NCI-H146 (cell line): ENCODE data around the gene KCNIP3.

Experiments
- DNase-seq: peaks from one replicate; lab custom pipeline; 2025; lab: John Stamatoyannopoulos, UW

Gene KCNIP3

DNA sequence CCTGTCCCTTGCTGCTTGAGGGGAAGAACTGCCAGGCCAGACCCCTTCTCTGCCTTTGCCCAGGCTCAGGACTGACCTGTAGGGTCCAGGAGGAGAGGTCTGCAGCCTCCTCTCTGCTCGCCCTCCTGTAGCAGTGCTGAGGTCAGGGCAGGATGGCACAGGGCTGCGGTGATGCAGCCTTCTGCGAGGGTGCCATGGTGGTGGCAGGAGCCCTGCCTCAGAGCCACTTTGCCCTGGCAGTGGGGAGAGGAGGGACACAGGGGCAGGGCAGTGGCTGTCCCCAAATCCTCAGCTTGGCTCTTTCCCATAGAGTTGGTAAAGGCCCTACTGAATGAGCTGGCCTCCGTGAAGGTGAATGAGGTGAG, 22.0 kb upstream of the KCNIP3 start:
- no peak for DNase-seq

DNA sequence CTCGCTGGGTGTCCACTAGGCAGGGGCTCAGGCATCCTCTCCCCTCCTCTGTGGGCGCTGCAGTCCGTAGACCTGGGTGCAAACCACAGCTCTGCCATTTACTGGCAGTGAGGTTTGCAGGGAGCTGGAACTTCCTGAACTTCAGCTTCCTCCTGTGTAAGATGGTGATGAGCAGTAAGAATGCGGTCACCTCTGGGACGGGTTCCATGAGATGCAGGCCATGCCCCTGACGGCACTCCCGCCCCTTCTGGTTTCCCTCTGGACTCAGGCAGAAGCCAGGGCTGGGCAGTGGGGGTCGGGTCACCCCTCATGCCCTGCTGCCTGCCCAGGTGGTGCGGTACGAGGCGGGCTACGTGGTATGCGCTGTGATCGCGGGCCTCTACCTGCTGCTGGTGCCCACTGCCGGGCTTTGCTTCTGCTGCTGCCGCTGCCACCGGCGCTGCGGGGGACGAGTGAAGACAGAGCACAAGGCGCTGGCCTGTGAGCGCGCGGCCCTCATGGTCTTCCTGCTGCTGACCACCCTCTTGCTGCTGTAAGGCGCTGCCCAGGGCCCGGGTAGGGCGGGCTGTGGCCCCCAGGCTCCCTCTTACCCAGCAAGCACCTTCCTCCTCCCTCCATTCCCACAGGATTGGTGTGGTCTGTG, 21.4 kb upstream of the KCNIP3 start:
- DNase-seq = no peak

DNA sequence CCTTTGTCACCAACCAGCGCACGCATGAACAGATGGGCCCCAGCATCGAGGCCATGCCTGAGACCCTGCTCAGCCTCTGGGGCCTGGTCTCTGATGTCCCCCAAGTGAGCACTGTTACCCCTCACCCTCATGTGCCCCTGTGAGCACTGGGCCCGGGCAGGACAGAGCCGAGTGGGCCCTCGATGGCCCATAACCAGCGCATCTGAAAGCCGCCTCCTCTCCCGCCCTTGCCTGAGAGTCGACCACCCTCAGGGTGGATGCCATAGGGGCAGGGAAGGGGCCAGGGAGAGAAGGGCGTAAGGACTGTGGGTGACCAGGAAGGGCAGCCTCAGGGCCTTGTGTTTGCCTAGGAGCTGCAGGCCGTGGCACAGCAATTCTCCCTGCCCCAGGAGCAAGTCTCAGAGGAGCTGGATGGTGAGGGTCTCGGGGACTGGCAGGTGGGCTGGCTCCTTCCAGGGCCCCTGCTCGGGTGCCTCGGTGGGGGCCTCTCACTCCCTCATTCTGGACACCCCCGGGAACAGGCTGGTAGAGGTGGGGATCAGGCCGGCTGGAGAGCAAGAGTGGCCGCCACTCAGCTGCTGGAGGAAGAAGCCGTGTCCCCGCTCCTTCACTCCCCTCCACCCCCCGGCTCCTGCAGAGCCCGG, 20.8 kb upstream of the KCNIP3 start:
- DNase-seq = no peak

DNA sequence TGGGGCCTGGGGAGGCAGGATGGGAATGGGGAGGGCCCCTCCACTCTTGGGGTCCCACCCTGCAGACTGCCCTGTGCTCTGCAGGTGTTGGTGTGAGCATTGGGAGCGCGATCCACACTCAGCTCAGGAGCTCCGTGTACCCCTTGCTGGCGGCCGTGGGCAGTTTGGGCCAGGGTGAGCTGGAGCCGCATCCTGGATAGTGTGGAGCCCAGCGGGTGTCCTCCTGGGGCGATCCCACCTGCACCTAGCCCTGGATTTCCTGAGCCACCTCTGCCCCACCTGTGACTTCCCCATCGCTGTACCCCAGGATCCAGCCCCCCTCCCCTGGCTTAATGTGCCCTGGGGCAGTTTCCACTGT, 20.3 kb upstream of the KCNIP3 start:
- DNase-seq = no peak

DNA sequence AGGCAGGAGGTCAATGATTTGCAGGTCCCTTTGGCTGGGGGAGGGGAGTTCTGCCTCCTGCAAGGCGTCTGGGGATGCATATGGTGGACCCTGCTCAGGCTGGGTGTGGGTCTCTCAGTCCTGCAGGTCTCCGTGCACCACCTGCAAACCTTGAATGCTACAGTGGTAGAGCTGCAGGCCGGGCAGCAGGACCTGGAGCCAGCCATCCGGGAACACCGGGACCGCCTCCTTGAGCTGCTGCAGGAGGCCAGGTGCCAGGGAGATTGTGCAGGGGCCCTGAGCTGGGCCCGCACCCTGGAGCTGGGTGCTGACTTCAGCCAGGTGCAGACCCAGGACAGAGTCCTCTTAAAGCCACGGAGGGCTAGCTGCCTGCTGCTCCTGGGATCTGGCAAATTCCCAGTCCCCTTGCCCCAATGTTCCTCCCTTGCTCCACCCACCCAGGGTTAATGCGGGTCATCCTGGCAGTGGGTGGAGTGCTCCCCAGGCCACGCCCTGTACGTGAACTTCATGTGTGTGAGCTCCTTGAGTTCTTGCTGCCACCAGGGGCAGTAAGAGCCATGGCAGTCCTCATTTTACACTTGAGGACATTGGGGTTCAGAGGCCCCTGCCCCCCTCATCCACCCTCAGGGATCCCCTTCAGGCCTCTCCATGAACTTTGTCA, 19.8 kb upstream of the KCNIP3 start:
- DNase-seq = peak; percentile 40

DNA sequence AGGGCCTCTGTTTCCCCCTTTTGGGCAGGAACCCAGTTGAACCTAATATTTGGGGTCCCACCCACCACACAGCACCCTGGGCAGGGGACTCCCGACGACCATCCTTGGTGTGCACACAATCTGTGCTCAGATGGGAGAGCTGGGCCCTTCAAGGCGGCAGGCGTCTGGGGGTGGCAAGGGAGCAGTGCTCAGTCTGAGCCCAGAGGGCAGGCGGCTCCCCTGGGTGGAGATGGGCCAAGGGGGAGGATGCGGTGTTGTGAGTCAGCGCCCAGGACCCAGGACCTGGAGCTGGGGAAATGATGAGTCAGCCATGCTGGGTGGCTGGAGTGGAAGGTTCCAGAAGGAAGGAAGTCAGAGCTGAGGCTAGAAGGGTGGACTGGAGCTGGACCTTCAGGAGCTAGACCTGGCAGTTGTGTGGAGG, 19.1 kb upstream of the KCNIP3 start:
- DNase-seq = no peak

DNA sequence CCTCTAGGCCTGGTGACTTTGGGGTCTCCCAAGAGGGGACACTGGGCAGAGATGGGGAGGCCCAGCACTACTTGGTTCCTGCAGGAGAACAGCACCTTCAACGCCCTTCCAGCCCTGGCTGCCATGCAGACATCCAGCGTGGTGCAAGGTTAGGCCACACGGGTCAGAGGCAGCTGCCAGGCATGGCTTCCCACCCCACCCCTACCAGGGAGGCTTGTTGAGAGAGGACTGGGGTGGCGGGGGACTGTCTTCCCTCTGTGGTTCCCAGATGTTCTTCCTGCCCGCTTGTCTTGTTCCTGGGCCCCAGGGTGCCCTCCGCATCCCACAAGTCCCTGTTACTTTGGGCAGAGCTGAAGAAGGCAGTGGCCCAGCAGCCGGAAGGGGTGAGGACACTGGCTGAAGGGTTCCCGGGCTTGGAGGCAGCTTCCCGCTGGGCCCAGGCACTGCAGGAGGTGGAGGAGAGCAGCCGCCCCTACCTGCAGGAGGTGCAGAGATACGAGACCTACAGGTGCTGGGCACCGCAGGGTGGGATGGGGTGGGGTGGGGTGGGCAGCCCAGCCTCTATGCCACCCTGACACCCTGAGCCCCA, 18.4 kb upstream of the KCNIP3 start:
- DNase-seq = no peak

DNA sequence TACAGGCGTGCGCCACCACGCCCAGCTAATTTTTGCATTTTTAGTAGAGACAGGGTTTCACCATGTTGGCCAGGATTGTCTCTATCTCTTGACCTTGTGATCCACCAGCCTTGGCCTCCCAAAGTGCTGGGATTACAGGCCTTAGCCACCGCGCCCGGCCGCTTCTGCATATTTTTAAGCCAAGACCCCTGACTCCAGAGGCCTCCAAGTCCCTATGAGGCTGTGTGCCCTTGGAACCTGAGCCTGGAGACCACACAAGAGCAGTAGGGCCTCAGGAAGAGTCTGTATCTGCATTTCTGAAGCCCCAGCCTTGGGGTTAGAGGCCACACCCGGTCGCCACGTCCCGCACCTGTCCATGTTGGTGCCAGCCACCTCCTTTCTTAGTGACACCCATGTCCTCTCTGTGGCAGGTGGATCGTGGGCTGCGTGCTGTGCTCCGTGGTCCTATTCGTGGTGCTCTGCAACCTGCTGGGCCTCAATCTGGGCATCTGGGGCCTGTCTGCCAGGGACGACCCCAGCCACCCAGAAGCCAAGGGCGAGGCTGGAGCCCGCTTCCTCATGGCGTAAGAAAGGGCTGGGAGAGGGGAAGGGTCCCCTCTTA, 17.6 kb upstream of the KCNIP3 start:
- no peak for DNase-seq

DNA sequence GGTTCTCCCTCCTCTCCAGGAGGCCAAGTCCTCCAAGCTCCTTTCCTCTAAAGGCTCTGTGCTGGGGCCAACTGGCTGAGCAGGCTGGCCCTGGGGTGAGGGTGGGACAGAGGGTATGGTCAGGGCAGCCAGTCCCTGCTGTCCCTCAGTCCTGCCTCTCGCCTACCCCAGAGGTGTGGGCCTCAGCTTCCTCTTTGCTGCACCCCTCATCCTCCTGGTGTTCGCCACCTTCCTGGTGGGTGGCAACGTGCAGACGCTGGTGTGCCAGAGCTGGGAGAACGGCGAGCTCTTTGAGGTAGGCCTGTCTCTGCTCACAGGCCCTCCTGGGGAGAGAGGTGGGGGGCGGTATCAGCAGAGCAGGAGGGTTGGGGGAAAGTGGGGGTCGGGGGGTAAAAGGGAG, 16.1 kb upstream of the KCNIP3 start:
- no peak for DNase-seq

DNA sequence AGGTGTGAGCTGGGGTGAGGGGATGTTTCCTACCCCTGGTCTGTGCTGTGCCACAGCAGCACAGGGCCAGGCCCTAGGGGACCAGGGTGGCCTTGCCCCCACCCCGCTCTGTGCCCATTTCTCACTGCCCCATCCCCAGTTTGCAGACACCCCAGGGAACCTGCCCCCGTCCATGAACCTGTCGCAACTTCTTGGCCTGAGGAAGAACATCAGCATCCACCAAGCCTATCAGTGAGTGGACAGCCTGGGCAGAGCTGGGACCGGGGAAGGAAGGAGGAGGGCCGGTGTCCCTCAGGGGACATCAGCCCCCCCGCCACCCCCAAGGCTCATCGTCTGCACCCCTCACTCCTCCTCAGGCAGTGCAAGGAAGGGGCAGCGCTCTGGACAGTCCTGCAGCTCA, 15.4 kb upstream of the KCNIP3 start:
- no peak for DNase-seq

DNA sequence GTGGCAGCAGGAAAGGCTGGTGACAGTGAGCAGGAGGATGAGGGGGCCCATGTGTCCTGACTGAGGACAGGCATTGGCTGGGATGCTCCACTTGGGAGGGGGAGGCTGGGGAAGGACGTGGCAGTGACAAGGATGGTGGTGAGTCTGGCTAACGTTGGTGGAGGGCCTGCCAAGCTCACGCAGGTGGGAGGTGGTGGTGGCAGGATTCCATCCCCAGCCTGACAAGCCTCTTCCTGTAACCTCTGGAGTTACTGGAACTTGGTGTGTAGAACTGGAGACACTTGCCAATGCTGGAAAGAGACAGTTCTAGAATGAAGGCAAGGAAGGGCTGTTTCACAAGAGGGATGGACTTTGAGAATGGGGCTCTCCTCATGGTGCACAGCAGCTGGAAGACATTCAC, 14.7 kb upstream of the KCNIP3 start:
- no peak for DNase-seq

DNA sequence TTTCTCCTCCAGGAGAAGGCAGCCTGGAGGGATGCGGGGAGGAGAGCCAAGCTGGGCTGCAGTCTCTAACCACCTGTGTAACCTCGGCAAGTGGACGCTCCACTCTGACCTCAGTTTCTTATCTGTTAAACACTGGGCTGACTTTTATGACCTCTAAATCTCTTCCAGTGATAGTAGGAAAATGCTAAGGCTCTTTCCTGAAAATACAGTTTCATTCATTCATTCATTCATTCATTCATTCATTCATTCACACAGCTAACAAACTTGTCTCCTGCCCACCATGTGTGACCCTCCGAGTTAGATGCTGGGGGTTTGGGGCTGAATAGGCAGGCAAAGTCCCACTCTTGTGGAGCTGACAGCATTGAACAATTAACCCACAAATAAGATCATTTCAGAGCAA, 13.6 kb upstream of the KCNIP3 start:
- no peak for DNase-seq

DNA sequence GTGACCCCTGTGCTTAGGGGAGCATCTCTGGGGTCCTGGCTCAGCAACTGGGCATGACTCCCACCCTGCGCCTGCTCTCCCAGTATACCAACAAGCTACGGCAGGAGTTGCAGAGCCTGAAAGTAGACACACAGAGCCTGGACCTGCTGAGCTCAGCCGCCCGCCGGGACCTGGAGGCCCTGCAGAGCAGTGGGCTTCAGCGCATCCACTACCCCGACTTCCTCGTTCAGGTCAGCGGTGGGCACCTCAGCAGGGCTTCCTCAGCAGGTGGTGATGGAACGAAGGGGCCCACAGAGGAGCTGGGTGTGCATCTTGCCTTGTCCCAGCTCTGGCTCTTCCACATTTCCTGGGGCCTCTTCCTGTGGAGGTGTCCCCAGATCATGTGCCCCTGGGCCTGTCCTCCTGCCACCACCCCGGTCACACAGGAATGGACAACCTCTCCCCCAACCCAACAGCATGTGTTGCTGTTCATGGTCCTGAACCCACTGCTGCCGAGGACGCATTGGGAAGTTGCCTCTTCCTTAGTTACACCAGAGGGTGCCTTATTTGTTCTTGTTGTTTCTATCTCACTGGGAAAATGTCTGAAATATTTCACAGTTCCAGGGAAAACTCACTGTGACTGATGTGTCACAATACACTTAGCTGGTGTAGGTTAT, 12.1 kb upstream of the KCNIP3 start:
- DNase-seq = no peak

DNA sequence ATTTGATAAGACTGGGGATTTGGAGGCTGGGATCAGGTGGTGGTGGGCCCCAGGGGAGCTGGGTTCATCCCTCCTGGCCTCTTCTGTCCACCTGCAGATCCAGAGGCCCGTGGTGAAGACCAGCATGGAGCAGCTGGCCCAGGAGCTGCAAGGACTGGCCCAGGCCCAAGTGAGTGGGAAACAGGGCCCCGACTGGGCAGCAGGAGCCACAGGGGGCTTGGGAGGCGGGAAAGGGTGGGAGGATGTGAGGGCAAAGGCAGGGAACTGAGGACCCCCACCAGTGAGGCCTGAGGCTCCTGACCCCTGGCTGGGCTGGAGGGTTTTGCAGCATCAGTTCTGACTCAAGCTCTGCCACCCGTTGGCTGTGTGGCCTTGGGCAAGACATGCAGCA, 11.6 kb upstream of the KCNIP3 start:
- no peak for DNase-seq

DNA sequence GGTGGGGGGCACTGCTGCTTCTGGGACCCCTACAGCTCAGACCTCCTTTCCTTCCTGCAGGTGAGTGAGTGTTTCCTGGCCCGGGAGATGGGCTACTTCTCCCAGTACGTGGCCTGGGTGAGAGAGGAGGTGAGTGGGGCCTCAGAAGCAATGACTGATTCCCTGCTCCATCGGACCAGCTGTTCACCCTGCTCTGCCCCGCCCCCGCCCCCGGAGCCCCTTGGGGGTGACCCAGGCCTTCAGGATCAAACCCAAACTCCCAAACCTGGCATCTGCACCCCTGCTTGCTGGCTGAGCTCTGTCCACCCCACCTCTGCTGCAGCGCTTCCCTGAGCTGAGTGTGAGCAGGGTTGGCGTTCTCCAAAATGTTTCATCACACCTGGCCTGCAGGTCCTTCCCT, 9.8 kb upstream of the KCNIP3 start:
- DNase-seq = no peak

DNA sequence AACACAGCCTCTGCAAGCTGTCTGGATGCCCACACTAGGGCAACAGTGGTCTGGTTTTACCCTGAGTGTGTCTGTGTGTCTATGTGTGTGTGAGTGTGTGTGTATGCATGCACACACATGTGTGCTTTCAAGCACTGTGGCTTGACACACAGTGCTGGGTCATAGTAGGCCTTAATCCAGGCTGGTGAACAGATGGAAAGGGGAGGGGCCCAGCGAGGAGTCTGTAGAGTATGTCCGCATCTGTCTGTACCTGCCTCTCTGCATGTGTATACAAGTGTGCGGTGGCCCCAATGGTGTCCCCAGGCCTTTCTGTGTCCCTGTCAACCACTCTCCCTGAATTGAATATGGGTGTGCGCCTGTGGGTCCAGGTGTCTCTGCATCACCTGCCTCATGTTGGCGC, 9.3 kb upstream of the KCNIP3 start:
- DNase-seq = peak; percentile 64

DNA sequence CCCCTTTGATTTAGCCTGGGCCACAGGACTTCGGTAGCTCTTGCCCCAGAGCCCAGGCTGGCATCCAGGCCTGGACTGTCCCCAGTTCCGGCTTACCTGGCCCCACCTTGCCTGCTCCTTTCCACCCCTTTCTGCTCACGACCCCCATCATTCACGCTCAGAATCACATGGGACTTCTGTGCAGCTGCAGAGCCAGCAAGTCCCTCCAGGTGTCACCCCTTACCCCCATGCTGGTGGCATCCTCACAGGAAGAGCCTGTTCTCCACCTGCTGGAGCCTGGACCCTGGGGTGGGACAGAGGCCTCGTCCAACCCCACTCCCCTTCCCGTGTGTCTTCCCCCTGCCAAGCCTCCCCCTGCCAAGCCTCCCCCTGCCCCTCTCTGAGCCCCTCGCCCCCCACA, 7.9 kb upstream of the KCNIP3 start:
- DNase-seq = peak; percentile 34

DNA sequence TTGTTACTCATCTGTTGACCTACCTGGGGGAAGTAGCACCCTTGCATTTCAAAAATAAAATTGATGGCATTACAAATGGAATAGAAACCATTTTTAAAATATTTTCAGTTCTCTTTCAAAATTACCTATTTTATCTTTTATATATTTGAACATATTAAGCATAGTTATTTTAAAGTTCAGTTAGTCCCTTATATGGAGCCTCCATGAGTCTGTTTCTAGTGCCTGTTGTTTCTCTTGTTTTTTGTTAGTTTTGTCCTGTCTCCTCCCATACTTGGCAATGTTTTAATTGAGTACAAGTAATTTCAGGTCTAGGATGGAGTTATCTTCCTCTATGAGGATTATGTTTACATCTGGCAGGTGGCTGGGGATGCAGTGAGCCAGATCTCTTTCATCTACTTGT, 5.9 kb upstream of the KCNIP3 start:
- DNase-seq = no peak

DNA sequence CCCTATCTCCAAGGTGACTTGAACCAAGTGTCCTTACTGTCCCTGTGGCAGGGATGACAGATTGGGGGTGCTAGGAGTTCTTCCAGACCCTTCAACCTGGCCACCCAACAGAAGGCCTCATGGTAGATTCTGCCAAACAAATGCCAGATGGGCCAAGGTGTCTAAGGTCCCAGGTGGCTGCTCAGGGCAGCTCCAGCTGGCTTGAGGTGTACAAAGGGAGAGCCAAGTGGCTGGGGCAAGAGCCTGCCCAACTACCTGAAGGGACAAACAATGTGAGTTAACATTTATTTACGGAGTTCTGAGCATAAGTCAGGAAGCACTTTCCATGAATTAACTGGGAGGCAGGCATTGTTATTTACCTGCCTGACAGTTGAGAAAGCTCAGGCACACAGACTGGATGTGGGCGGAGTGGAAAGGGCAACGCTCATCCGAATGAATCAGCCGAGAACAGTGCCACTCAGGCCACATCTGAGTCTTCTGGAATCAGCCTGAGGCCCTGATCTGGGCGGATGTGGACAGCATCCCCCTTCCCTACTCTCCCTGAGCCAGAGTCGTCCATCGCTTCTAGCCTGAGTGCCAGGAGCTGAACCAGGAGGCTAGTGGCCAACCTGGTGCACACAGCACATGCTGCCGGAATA, 4.4 kb upstream of the KCNIP3 start:
- DNase-seq = no peak

DNA sequence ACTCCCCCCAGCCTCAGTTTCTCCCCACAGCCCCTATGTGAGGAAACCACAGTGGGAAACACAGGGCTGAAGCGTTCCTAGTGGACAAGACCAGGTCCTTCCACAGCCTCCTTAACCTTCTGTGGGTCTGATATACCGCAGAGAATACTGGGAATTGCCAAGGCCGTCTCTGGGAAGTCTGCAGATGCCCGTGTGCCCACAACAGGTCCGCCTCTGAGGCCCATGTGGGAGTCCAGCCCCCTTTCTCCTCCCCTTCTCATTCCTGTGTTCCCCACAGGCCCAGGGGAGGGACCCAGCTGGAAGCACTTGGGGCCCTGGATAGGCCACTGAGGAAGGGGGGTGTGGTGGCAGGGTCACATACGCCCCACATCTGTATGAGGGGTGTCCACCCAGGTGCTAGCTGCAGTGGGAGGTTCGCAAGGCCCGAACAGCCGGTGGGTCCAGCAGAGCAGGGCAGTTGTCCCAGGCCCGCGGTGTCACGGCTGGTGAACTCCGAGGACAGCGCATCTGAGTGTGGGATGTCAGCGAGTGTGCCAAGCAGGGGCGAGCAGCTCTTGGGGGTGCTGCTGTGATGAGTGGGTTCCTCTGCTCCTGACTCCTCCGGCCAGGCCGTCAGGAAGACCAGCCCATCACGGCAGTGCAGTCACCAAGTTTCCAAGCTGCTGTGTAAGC, 2.4 kb upstream of the KCNIP3 start:
- DNase-seq = no peak

DNA sequence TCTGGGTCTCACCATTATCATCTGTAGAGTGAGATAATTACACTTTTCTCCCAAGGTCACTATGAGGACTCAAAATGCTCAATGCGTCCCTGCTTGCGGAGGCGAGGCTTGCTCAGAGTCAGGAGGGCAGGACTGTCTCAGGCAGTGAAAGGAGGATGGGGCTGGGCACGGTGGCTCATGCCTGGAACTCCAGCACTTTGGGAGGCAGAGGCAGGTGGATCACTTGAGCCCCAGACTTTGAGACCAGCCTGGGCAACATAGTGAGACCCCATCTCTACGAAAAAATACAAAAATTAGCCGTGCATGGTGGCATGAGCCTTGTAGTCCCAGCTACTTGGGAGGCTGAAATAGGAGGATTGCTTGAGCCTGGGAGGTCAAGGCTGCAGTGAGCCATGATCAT, 1.8 kb upstream of the KCNIP3 start:
- no peak for DNase-seq

DNA sequence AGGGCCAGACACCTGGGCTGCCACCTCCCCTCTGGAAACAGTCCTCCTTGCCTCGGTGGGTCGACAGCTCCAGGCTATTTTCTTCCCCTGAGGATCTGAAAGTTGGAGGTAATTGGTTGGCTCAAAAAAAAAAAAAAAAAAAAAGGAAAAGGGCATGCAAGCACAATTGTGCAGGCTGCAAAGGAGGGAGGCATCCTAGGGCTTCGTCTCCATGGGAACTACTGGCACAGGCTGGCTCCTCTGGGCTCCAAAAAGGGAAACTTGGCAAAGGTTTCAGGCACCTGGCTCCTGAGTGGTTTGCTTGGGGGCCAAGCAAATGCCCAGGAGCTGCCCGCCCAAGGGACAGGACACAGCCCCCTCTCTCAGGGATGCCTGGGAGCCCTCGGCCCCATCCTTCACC, 1.1 kb upstream of the KCNIP3 start:
- peak; percentile 61 for DNase-seq
